ENCODE results near the gene FBXL16. TPM values are rescaled to one million over a fixed set of nuclear protein-coding genes. Genes with fewer than 3 reads are reported as not detected.
A peak's percentile ranks its signal among the peaks of the same experiment; 100 is the strongest.

Gene FBXL16
- total and polyA plus RNA-seq, 3 donors from 2014 or later: 15.8 to 23.4 (median 16.1) TPM

- no peak overlapping the region for H3K4me3 ChIP-seq
- WGBS, 2 donors: 23 to 27% methylated on average over 14 to 30 of the region's 30 CpGs
- H3K4me1 ChIP-seq: peaks cover 12% of the 10 kb centered on the region
- H3K27me3 ChIP-seq: no peaks in the 10 kb centered on the region
- no peaks in the 10 kb centered on the region for H3K36me3 ChIP-seq (ENCODE audit: low read depth, missing control alignments)
- no peak overlapping the region for H3K27ac ChIP-seq
- H3K9me3 ChIP-seq: no peaks in the 10 kb centered on the region
- TF ChIP-seq POLR2A (IDR thresholded peaks at IDR 0.05) (no peak), CTCF (IDR thresholded peaks at IDR 0.05) (no peak)
- DNase-seq: peak; percentile 71
- intact Hi-C loops (cut with DNase I; ENCODE audit: low total_unique reads): no loop called here
Observed at GRCh38 chr16:709566-710499, 4.2 kb upstream of the FBXL16 start.

DNA sequence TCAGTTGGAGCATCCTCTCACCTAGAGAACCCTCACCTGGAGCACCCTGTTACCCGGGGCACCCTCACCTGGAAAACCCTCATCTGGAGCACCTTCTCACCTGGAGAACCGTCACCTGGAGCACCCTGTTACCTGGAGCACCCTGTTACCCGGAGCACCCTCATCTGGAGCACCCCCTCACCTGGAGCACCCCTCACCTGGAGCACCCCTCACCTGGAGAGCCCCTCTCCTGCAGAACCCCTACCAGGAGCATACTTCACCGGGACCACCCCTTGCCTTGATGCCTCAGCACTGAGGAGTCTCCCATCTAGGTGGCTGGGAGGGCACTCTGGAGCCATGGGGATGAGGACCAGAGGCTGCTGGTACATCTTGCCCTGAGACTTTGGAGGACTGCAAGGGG is 3.4 kb upstream of the FBXL16 start:
- TF ChIP-seq POLR2A (IDR thresholded peaks at IDR 0.05) (no peak), CTCF (IDR thresholded peaks at IDR 0.05) (no peak)
- DNase-seq: no peak
- 73 to 83% methylated on average over 3 to 4 of the region's 4 CpGs for WGBS, 2 donors
- Histone ChIP-seq H3K4me3 (no peak overlapping the region), H3K36me3 (ENCODE audit: low read depth, missing control alignments) (no peaks in the 10 kb centered on the region), H3K27me3 (no peaks in the 10 kb centered on the region), H3K27ac (no peak overlapping the region), H3K9me3 (no peaks in the 10 kb centered on the region), H3K4me1 (peaks cover 5% of the 10 kb centered on the region)
- intact Hi-C loops (cut with DNase I; ENCODE audit: low total_unique reads): no loop called here

DNA sequence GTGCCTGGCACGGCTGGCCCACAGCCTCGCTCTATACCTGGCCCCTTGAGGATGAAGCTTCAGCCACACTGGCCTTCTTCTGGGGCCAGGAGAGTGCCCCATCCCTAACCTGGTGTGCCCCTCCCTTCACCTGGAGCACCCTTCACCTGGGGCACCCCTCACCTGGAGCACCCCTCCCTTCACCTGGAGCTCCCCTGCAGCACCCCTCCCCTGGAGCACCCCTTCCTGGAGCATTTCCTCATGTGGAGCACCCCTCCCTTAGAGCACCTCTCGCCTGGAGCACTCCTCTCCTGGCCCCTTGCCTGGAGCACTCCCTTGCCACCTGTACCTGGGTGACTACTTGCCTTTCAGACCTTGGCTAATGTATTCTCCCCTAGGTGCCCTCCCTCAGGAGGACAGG is 2.4 kb upstream of the FBXL16 start:
- Histone ChIP-seq H3K4me3 (no peak overlapping the region), H3K4me1 (peaks cover 5% of the 10 kb centered on the region), H3K27ac (no peak overlapping the region), H3K36me3 (ENCODE audit: low read depth, missing control alignments) (no peaks in the 10 kb centered on the region), H3K9me3 (no peaks in the 10 kb centered on the region), H3K27me3 (no peaks in the 10 kb centered on the region)
- intact Hi-C loops (cut with DNase I; ENCODE audit: low total_unique reads): no loop called here
- WGBS, 2 donors: 67 to 70% methylated on average over 3 of the region's 3 CpGs
- TF ChIP-seq CTCF (IDR thresholded peaks at IDR 0.05) (no peak), POLR2A (IDR thresholded peaks at IDR 0.05) (no peak)
- no peak for DNase-seq

DNA sequence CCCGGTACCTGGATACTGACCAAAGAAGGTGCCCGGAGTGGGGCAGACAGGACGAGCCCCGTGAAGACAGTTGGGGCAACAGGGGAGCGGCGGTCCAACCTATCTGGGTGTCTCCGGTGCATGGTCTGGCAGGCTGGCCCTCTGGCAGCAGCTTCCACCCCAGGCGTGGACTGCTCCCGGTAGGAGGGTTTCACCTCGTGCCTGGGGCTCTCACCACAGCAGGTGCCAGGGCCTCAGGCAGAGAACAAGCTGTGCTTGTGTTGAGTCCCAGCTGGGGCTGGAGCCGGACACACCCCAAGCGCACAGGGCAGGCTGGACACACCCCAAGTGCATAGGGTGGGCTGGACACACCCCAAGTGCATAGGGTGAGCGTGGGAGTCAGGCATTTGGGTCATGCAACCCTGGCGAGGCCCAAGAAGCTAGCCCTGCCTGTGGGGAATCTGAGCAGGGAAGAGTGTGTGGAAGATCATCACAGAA is 1.5 kb upstream of the FBXL16 start:
- no peak for DNase-seq
- no peaks in the 10 kb centered on the region for H3K36me3 ChIP-seq (ENCODE audit: low read depth, missing control alignments)
- H3K27me3 ChIP-seq: no peaks in the 10 kb centered on the region
- 10 to 31% methylated on average over 4 to 14 of the region's 14 CpGs for WGBS, 2 donors
- peaks cover 5% of the 10 kb centered on the region for H3K4me1 ChIP-seq
- intact Hi-C loops (cut with DNase I; ENCODE audit: low total_unique reads): no loop called here
- no peak overlapping the region for H3K27ac ChIP-seq
- no peak for TF ChIP-seq CTCF (IDR thresholded peaks at IDR 0.05)
- no peaks in the 10 kb centered on the region for H3K9me3 ChIP-seq
- no peak overlapping the region for H3K4me3 ChIP-seq
